C4-2B (cell line): ENCODE measurements around the gene CPD.

Experiments used
- H3K27ac ChIP-seq: fragments of 450-650 bp; 2 replicates; pipeline ENCODE4 v1.5.1; 2017
- CTCF ChIP-seq: fragments of 450-650 bp; conservative IDR thresholded peaks from 2 replicates; pipeline ENCODE4 v1.5.1; 2017; ENCODE audit warnings: mild to moderate bottlenecking
- ZFX ChIP-seq: fragments of 450-650 bp; IDR thresholded peaks from 2 replicates; pipeline ENCODE4 v1.6.1; 2017

CPD gene

DNA sequence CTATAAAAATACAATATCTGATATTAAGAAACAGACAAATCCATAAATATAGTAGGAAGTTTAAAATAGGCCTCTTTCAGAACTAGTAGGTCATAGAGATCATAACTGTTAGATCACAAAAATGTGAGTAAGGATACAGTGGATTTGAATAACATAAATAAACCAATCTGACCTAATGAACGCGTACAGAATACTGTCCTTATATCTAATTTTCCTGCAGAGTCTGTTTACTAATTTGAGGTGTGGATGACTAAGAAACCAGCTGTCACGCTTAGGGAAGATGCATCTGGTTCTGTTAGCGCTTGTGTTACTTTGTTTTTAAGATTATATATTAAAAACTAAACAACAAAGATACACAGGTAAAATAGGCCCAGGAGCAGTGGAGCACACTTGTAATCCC, 14.8 kb downstream of the CPD start:
- H3K27ac ChIP-seq = no peak overlapping the region
- TF ChIP-seq ZFX (no peak), CTCF (no peak)

DNA sequence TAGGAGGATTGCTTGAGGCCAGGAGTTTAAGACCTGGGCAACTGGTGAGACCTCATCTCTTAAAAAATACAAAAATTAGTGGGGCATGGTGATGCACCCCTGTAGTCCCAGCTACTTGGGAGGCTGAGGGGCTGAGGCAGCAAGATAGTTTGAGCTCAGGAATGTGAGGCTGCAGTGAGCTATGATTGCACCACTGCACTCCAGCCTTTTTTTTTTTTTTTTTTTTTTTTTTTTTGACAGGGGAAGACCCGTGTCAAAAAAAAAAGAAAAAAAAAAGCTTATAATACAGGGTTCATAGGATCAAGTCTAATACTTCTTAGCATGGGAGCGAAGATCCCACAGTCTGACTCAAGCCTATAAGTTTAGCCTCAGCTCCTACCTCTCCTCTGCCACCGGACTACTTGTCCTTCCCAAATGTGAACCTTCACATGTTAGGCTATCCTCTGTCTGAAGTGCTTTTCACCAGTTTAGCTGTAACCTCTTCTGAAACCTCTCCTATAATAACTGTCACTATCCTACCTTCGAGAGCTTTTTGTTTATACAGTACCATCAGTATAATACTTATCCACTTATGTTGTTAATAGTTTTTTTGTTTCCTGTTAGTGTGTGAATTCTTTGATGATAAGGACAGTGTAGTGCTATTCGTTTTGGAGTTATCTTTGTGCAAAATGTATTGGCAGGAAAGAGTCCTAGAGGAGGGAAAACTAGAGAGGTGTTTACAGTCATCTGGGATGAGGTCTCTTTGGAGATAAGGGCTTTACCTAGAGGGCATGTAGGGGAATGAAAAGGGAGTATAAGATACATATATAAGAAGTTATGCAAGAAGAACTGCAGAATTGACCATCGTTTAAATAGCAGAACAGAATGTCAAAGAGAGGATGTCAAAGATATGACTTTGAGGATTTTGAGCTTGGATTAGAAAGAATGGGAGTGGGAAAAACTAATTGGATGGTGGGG, 15.5 kb downstream of the CPD start:
- no peak overlapping the region for H3K27ac ChIP-seq
- no peak for TF ChIP-seq CTCF
- no peak for TF ChIP-seq ZFX

- H3K27ac ChIP-seq = no peak overlapping the region
Measured at GRCh38 chr17:30395398-30396022, 16.8 kb downstream of the CPD start.

GRCh38 chr17:30396129-30396528, 17.4 kb downstream of the CPD start:
- TF ChIP-seq ZFX (no peak), CTCF (no peak)
- no peak overlapping the region for H3K27ac ChIP-seq

More at GRCh38 chr17:30395398-30396022, 16.8 kb downstream of the CPD start:
- TF ChIP-seq ZFX (no peak), CTCF (no peak)

- H3K27ac ChIP-seq = no peak overlapping the region
- no peak for TF ChIP-seq ZFX
- no peak for TF ChIP-seq CTCF
Measured at GRCh38 chr17:30396612-30397011, 17.9 kb downstream of the CPD start.

- H3K27ac ChIP-seq = no peak overlapping the region
- TF ChIP-seq CTCF = no peak
- no peak for TF ChIP-seq ZFX
Measured at GRCh38 chr17:30398328-30399041, 19.8 kb downstream of the CPD start.
